Breast epithelium (tissue), 3 donors: ENCODE results near the gene EHMT1.

Experiments
- POLR2A ChIP-seq: fragments of 450-650 bp; IDR thresholded peaks from one replicate; pipeline ENCODE4 v1.6.1; 2016; ENCODE audit warnings: antibody characterized with exemption, mild to moderate bottlenecking, moderate library complexity
- POLR2AphosphoS5 ChIP-seq, 3 donors: sonication (generic); formaldehyde crosslinking; IDR thresholded peaks; one replicate each; pipeline ENCODE4 v1.6.1; 2017; ENCODE audit warnings: antibody characterized with exemption in 3 of 3
- TF ChIP-seq, protein P1 (sequence below), 3 donors: fragments of 450-650 bp; IDR thresholded peaks; one replicate each; pipeline ENCODE4 v1.5.1; 2016 to 2017; ENCODE audit warnings: antibody characterized with exemption in 3 of 3, mild to moderate bottlenecking in 3 of 3, moderate library complexity in 3 of 3

GRCh38 chr9:137740312-137740711, 121.5 kb downstream of the EHMT1 start:
- TF ChIP-seq, protein P1, sequence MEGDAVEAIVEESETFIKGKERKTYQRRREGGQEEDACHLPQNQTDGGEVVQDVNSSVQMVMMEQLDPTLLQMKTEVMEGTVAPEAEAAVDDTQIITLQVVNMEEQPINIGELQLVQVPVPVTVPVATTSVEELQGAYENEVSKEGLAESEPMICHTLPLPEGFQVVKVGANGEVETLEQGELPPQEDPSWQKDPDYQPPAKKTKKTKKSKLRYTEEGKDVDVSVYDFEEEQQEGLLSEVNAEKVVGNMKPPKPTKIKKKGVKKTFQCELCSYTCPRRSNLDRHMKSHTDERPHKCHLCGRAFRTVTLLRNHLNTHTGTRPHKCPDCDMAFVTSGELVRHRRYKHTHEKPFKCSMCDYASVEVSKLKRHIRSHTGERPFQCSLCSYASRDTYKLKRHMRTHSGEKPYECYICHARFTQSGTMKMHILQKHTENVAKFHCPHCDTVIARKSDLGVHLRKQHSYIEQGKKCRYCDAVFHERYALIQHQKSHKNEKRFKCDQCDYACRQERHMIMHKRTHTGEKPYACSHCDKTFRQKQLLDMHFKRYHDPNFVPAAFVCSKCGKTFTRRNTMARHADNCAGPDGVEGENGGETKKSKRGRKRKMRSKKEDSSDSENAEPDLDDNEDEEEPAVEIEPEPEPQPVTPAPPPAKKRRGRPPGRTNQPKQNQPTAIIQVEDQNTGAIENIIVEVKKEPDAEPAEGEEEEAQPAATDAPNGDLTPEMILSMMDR (IDR thresholded peaks at IDR 0.05): no peak
- TF ChIP-seq POLR2AphosphoS5 (IDR thresholded peaks at IDR 0.05) (no peak), POLR2A (no peak)
